Nephron (organoid): ENCODE results near the gene ZFP36L2.
A peak's percentile ranks its signal among the peaks of the same experiment; 100 is the strongest.

Experiments used
- H3K27ac Mint-ChIP-seq, 3 experiments: 2 replicates each; pipeline ENCODE4 v1.8.0; 2020; ENCODE audit warnings: mixed read lengths in 3 of 3, mild to moderate bottlenecking in 2 of 3, moderate library complexity in 1 of 3
- H3K27me3 Mint-ChIP-seq: 2 replicates; pipeline ENCODE4 v1.8.0; 2021; ENCODE audit warnings: low read depth, mild to moderate bottlenecking, moderate library complexity, mixed read lengths
- H3K36me3 Mint-ChIP-seq: 2 replicates; pipeline ENCODE4 v1.8.0; 2020; ENCODE audit warnings: low read depth, mixed read lengths
- H3K4me1 Mint-ChIP-seq: 2 replicates; pipeline ENCODE4 v1.8.0; 2020; ENCODE audit warnings: mixed read lengths
- H3K4me3 Mint-ChIP-seq, 3 experiments: 2 replicates each; pipeline ENCODE4 v1.8.0; 2020; ENCODE audit warnings: mild to moderate bottlenecking in 3 of 3, mixed read lengths in 3 of 3, moderate library complexity in 2 of 3
- H3K9me3 Mint-ChIP-seq: 2 replicates; pipeline ENCODE4 v1.8.0; 2020; ENCODE audit warnings: mixed read lengths
- CTCF ChIP-seq, 3 experiments: fragments of 200-600 bp; sonication (generic); IDR thresholded peaks; one replicate each; pipeline ENCODE4 v1.5.0; 2021; ENCODE audit warnings: antibody characterized with exemption in 3 of 3; ENCODE audit not compliant: unreplicated experiment in 3 of 3

The ZFP36L2 gene

GRCh38 chr2:43212216-43212835 is 14.1 kb downstream of the ZFP36L2 start:
- TF ChIP-seq CTCF (IDR thresholded peaks at IDR 0.05; ENCODE audit: unreplicated experiment in 3 of 3), result no peak
- Mint-ChIP-seq H3K36me3 (no peaks in the 10 kb centered on the region), H3K27ac (peak overlapping the region; percentile 27 to 41 (median 30)), H3K4me1 (peaks cover 29% of the 10 kb centered on the region), H3K27me3 (peaks cover 6% of the 10 kb centered on the region), H3K4me3 (no peak overlapping the region), H3K9me3 (no peaks in the 10 kb centered on the region)

- Mint-ChIP-seq H3K4me3 (peak overlapping the region in 1 of 3 experiments; percentile 9), H3K27me3 (peaks cover 6% of the 10 kb centered on the region), H3K27ac (peak overlapping the region; percentile 70 to 89 (median 75)), H3K4me1 (peaks cover 25% of the 10 kb centered on the region), H3K9me3 (no peaks in the 10 kb centered on the region), H3K36me3 (no peaks in the 10 kb centered on the region)
- TF ChIP-seq CTCF (IDR thresholded peaks at IDR 0.05; ENCODE audit: unreplicated experiment in 3 of 3), result no peak
Observed at GRCh38 chr2:43210467-43211303, 15.7 kb downstream of the ZFP36L2 start.

- H3K36me3 Mint-ChIP-seq, result no peaks in the 10 kb centered on the region
- no peaks in the 10 kb centered on the region for H3K9me3 Mint-ChIP-seq
- H3K27me3 Mint-ChIP-seq, result peaks cover 6% of the 10 kb centered on the region
- peaks cover 21% of the 10 kb centered on the region for H3K4me1 Mint-ChIP-seq
- H3K4me3 Mint-ChIP-seq, result no peak overlapping the region
- peak overlapping the region; percentile 69 to 78 (median 70) for H3K27ac Mint-ChIP-seq
- no peak for TF ChIP-seq CTCF (IDR thresholded peaks at IDR 0.05; ENCODE audit: unreplicated experiment in 3 of 3)
Observed at GRCh38 chr2:43210125-43210466, 16.3 kb downstream of the ZFP36L2 start.

GRCh38 chr2:43209204-43209717 is 17.1 kb downstream of the ZFP36L2 start:
- TF ChIP-seq CTCF (IDR thresholded peaks at IDR 0.05; ENCODE audit: unreplicated experiment in 3 of 3), result no peak
- Mint-ChIP-seq H3K9me3 (no peaks in the 10 kb centered on the region), H3K36me3 (no peaks in the 10 kb centered on the region)

GRCh38 chr2:43207553-43208300 is 18.7 kb downstream of the ZFP36L2 start:
- Mint-ChIP-seq H3K9me3 (no peaks in the 10 kb centered on the region), H3K27me3 (peaks cover 3% of the 10 kb centered on the region), H3K4me1 (peaks cover 17% of the 10 kb centered on the region), H3K4me3 (no peak overlapping the region), H3K27ac (peak overlapping the region; percentile 35 to 67 (median 41)), H3K36me3 (no peaks in the 10 kb centered on the region)
- no peak for TF ChIP-seq CTCF (IDR thresholded peaks at IDR 0.05; ENCODE audit: unreplicated experiment in 3 of 3)

More at GRCh38 chr2:43209204-43209717, 17.1 kb downstream of the ZFP36L2 start:
- Mint-ChIP-seq H3K4me3 (no peak overlapping the region), H3K27ac (no peak overlapping the region), H3K27me3 (peaks cover 6% of the 10 kb centered on the region), H3K4me1 (peaks cover 21% of the 10 kb centered on the region)
